Cardiac atrium fibroblast (primary cell): ENCODE measurements around the gene CFAP20. TPM values are rescaled to one million over a fixed set of nuclear protein-coding genes. Genes with fewer than 3 reads are reported as not detected.

ENCODE experiments used
- total RNA-seq: library from RNA; depleted of rRNA; stranded (reverse); fragments of >200 nt; gene quantifications from 2 replicates; pipeline ENCODE4 v1.2.3, GENCODE V29; 2015

Gene CFAP20
- total RNA-seq, result 53.4 and 61.9 TPM in 2 replicates

DNA sequence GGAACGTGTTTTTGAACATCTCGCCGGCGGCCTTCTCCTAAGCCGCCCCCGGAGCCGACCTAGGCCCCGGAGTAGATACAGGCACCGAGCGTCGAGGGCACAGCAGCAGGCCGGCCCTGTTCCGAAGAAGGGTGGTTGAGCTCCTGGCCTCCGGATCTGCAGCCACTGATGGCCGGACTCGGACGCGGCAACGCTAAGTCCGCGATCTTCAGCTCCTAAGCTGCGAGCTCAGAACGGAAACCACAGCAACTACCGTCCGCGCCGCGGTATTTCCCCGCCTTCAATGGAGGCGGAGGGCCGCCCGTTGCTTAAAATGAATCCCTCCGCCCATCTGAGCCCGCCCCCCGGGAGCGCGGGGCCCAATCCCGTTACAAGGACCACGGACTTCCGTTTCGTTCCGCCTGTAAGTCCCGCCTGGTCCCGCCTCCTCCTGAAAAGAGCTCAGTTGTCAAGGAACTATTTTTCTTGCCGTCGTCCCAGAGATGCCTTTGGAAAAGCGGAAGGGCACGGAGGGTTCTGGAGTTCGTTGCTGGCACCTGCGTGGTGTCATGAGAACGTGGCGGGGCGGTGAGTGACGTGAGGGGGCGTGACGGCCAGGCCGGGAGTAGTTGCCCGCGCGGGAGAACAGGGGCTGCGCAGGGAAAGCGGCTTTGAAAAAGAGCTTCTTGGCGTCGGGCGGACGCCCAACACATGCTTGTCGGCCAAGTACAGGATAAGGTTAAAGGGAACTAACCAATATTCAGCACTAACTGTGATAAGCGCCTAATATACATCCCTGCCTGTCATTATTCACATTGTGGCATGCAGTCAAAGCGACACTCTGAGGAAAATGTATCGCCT is at the start of gene CFAP20:
Gene CFAP20, minus strand, starts transcription at position 285 of the 840 bp plus-strand sequence. Its CDS starts 266 bp downstream, at position 19.

Other genes starting within 250 kb of the CFAP20 start
- not detected in 2 replicates for gene CNGB1, start 158.3 kb downstream of the CFAP20 start, total RNA-seq
- 2.5 and 11.7 TPM in 2 replicates for gene ZNF319, start 128.7 kb downstream of the CFAP20 start, total RNA-seq
- gene USB1, start 128.0 kb downstream of the CFAP20 start, total RNA-seq, result 6.7 and 33.5 TPM in 2 replicates
- gene MMP15, start 103.6 kb downstream of the CFAP20 start, total RNA-seq, result 3.2 and 6.5 TPM in 2 replicates
- 19.8 and 21.8 TPM in 2 replicates for gene CSNK2A2, start 68.7 kb upstream of the CFAP20 start, total RNA-seq
- gene PRSS54, start 165.6 kb upstream of the CFAP20 start, total RNA-seq, result not detected in 2 replicates